Measurements from ENCODE around the gene GOLIM4. TPM values are rescaled to one million over a fixed set of nuclear protein-coding genes. Genes with fewer than 3 reads are reported as not detected.

GOLIM4 gene
- total and polyA plus RNA-seq, 2 of the 13 experiments (the other 11 are each of a cell fraction or from before 2014, with no cell fraction given) = 10.9 to 47.7 TPM

- peak; percentile 22; the same call in 1 of the 2 replicates for TF ChIP-seq ZFP91 (CRISPR knock-in tag; IDR thresholded peaks at IDR 0.05; ENCODE audit: borderline replicate concordance)
- peak; percentile 62 for TF ChIP-seq HDAC1 (CRISPR knock-in tag; IDR thresholded peaks at IDR 0.05)
- no peak for TF ChIP-seq PAF1 (CRISPR knock-in tag; IDR thresholded peaks at IDR 0.05)
- peak; percentile 63 for TF ChIP-seq DRAP1 (CRISPR knock-in tag; IDR thresholded peaks at IDR 0.05)
- TF ChIP-seq SYNCRIP (IDR thresholded peaks at IDR 0.05; ENCODE audit: insufficient read depth, low read depth, low read length) = no peak
- 0 out of 2 replicates have a peak, but pooled peaks have one; percentile 45 for TF ChIP-seq RNF219 (CRISPR knock-in tag; IDR thresholded peaks at IDR 0.05)
- peak; percentile 73 for TF ChIP-seq ZNF687 (CRISPR knock-in tag; IDR thresholded peaks at IDR 0.05)
- TF ChIP-seq DR1 (CRISPR knock-in tag; IDR thresholded peaks at IDR 0.05) = no peak
- TF ChIP-seq POLR2G (IDR thresholded peaks at IDR 0.05; ENCODE audit: low read depth, low read length) = peak; percentile 52; the same call in 1 of the 2 replicates
- peak; percentile 58; the same call in 1 of the 2 replicates for TF ChIP-seq SIX4 (CRISPR knock-in tag; IDR thresholded peaks at IDR 0.05)
- 0 out of 2 replicates have a peak, but pooled peaks have one; percentile 18 for TF ChIP-seq SMYD3 (CRISPR knock-in tag; IDR thresholded peaks at IDR 0.05)
- TF ChIP-seq ATF7-NPFF (CRISPR knock-in tag; IDR thresholded peaks at IDR 0.05; ENCODE audit: low read depth) = 0 out of 2 replicates have a peak, but pooled peaks have one; percentile 9
- no peak for TF ChIP-seq E2F1 (CRISPR knock-in tag; IDR thresholded peaks at IDR 0.05)
- peak; percentile 51; the same call in 1 of the 2 replicates for TF ChIP-seq ZNF770 (CRISPR knock-in tag; IDR thresholded peaks at IDR 0.05)
- no peak for TF ChIP-seq TOE1 (CRISPR knock-in tag; IDR thresholded peaks at IDR 0.05)
- TF ChIP-seq PAX8 (CRISPR knock-in tag; IDR thresholded peaks at IDR 0.05; ENCODE audit: borderline replicate concordance) = no peak
- TF ChIP-seq ZNF3 (CRISPR knock-in tag; IDR thresholded peaks at IDR 0.05) = peak; percentile 58; the same call in 1 of the 2 replicates
- 0 out of 2 replicates have a peak, but pooled peaks have one; percentile 1 for TF ChIP-seq FOXO1 (CRISPR knock-in tag; IDR thresholded peaks at IDR 0.05)
Observed at GRCh38 chr3:168096210-168096652, 507 bp upstream of the GOLIM4 start (continued).

Data from HepG2 (cell line).